Mucosa of gallbladder (tissue), 1 donor: Measurements from ENCODE around the gene CNTNAP2. TPM values are rescaled to one million over a fixed set of nuclear protein-coding genes. Genes with fewer than 3 reads are reported as not detected.

ENCODE experiments used
- DNase-seq: peaks from one replicate; pipeline ENCODE4 v3.0.0-alpha.2; 2020; ENCODE audit warnings: low spot score
- total RNA-seq: library from RNA; stranded (reverse); gene quantifications from one replicate; pipeline ENCODE4 v1.2.1, GENCODE V29; 2021
- donor health status: DM: no; HTN: no; CAD: no.

Gene CNTNAP2
- total RNA-seq, 1 donor from 2014 or later, result 1.6 TPM

DNA sequence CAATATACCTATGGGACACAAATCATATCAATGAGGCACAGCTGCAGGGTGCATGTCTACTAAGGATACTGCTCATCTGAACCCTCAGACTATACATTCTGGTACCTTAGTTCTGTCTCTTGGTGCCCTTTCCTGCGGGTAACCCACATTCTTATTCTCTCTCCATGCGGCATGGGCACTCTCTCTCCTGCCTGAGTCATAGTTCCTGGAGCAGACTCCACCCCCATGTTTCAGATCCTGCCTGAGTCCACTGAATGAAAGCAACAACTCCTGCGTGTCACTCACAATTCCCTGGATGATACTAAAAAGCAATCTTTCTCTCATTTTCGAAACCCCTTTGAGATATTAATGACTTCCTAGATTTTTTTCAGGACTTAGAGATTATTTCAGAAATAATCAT is 1820.8 kb downstream of the CNTNAP2 start:
- DNase-seq, result peak; percentile 12

DNA sequence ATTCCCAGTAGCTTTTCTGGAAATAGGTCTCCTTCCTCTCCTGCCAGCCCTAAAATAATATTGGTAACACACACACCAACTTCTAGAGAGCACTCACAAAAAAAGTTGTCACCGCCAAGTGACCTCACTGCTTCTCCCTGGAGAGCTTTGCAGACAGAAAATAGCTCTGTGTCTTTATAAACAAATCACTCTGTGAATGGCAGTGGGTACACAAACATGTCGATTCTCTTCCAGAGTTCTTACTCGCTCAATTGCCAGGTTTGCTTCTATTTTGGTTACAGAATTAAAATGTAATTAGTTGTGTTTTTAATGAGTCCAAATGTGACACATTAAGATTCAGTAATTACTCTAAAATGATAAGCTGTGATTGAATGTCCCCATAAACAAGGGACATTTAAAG is 1824.8 kb downstream of the CNTNAP2 start:
- DNase-seq, result no peak

DNA sequence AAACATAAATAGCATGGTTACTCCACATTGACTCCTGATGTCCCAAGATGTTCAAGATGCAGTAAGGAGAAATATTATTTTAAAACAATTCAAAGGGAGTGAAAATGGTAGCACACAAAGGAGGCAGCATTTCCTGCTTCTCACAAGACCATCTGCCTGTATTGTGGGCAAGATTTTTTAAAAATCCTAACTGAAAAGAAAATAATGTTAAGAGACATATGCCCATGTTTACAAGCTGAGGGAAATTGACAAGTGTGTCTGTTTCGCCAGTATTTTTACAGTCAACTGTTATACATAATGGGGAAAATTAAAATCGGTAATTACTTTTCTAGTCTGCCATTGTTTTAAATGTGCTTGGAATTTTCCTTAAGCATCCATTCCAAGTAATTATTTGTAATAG is 1827.7 kb downstream of the CNTNAP2 start:
- DNase-seq, result no peak

DNA sequence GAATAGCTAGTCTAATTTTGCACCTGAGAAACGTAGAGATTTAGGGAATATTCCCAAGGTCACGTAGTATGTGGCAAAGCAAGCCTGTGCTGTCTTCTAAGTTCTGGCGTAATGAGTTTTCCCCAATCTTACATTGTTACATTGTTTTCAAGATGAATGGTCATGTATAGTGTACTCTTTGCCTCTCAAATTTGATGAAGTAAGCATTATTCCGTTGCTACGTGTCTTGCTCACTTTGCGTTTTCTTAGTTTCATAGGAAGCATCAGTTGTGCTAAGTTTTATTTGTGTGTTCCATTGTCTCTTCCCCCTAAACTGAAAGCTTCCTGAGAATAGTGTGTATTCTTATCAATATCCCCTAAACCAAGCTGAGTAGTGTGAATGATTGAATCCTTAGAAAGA is 1836.3 kb downstream of the CNTNAP2 start:
- no peak for DNase-seq

- DNase-seq, result no peak
These were observed 1851.5 kb downstream of the CNTNAP2 start for GRCh38 chr7:147968046-147968610.

DNA sequence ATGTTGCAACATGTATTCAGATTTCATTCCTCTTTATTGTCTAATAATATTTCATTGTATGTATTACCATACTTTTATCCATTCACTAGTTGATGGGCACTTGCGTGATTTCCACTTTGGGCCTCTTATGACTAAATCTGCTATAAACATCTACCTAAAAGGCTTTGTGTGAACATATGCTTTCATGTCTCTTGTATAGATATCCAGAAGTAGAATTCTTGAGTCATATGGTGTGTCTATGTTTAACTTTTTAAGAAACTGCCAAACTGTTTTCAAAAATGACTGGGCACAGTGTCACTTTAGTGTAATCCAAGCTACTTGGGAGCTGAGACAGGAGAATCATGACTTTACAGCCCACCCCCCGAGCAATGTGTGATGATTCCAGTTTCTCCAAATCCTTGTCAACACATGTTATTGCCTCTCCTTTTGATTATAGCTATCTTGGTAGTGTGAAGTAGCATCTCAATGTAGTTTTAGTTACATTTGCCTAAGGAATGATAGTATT is 1855.1 kb downstream of the CNTNAP2 start:
- no peak for DNase-seq

DNA sequence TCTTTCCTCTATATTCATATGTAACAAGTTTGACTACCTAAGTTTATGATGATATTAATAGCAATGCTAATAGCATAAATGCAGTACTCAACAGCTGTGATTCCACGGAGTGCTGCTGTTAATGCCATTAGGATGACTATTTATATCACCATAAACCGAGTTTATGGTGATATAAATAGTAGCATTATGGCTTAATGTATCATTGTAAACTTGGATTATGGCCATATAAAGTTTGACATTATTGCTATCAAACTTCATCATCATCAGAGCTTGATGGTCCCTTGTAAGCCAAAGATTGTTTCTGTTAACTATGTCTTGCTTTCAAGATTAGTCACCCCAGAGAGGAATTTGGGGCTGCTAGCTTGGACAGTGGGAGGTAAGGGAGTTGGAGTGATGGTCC is 1861.6 kb downstream of the CNTNAP2 start:
- DNase-seq, result no peak

DNA sequence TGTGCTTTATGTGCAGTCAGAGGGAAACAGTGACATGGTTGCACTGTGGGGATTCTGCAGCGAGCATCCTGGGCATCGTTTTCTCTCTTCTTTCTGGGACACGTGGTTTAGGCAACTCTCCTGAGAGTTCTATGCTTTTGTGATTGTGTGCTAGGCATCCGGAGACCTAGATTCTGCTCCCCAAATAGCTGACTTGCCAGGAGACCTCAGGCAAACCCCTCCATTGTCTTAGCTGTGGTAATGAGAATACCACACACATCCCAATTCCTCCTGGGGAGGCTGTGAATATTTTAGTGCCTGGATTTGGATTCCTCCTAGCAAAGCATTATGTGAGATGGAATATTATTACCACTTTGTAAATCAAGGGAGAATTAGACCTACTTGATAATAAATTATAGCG is 1862.0 kb downstream of the CNTNAP2 start:
- DNase-seq, result no peak

DNA sequence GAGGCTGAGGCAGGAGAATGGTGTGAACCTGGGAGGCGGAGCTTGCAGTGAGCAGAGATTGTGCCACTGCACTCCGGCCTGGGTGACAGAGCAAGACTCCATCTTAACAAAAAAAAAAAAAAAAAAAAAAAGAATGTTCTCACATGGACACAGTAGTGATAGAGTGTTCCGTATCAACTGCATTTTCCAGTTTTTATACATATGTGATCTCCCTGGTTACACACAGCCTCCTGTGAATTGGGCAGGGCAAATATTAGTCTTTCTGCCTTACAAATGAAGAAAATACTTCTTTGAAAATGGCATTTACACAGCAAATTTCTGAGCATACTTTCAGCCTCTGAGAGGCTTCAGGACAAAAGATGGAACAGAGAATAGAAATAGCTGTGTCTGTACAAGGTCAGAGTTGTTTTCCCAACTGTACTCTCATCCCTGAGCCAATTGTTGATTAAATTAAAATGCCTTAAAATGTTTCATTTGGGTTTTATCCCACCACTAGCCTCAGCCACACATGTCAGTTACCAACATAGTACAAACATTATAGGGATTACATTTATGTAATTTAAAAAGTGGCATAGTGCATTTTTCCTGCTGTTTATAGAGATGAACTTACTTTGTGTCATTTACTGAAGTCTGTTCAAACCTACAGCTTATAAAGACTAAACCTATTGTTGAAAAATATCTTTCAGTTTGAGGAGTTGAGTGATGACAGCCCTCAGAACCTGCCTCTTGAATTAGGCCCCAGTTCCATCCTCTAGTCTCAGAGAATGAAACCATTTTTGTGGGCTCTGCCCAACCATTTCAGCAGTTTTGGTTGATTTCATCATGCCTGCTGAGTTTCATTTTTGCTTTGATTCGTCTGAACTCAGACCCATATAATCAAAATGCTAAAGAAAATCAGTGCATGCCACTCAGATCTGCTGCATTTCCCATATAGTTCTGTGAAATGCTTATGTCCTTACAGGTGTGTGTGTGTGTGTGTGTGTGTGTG is 1864.5 kb downstream of the CNTNAP2 start:
- no peak for DNase-seq

DNA sequence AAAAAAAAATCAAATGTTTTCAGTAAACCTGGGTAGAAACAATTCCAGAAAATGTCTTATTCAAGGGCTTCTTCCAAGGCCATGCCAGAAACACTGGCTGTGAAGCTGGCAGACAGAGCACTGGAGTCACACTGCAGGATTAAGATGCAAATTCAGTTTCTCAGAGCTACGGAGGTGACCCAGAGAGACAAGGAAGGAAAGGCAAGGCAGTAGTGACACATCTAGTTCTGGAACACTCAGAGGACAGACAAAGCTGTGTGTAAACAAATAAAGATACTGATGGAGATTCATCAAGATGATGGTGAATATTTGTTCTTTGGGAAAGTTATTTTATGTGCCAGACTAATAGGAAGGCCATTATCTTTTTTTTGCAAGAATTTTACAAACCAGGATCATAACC is 1865.7 kb downstream of the CNTNAP2 start:
- no peak for DNase-seq

DNA sequence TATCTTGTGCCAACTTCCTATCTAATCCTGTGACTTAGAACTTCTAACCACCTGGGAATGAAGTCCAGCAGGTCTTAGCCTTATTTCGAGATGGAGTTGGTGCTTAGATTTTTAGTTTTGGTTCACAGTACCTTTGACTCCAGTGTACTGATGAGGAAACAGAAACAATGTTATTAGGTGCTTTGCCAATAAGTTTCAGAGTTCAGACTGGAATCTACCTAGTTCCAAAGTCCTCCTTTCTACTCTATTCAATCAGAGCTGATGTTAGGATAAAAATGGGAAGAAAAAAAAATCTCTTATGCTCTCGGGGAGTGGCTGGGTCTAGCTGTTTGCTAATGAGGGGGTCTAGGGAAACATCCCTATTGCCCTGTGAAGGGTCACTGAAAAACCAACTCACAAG is 1867.7 kb downstream of the CNTNAP2 start:
- no peak for DNase-seq

GRCh38 chr7:147990079-147990478 is 1873.5 kb downstream of the CNTNAP2 start:
- no peak for DNase-seq

- no peak for DNase-seq
These were observed 1874.3 kb downstream of the CNTNAP2 start for GRCh38 chr7:147990942-147991341.

DNA sequence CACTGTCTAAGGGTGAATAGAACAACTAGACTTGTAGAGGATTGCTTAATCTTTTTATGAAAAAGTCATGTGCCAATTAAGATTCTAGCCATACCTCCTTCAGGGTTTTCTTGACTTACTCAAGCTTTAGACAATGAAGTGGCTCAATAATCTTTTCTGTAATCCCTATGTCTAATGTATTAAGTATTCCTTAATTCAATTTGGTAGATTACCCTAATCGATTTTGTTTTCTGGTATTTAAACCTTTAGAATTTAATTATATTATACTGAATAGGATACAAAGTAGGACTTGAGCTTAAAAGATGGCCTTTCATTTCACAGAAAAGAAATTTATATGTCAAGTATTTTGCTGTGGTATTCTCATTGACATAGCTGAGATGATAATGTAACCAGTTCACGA is 1876.1 kb downstream of the CNTNAP2 start:
- DNase-seq, result no peak

GRCh38 chr7:147997636-147998035 is 1881.0 kb downstream of the CNTNAP2 start:
- DNase-seq, result no peak

DNA sequence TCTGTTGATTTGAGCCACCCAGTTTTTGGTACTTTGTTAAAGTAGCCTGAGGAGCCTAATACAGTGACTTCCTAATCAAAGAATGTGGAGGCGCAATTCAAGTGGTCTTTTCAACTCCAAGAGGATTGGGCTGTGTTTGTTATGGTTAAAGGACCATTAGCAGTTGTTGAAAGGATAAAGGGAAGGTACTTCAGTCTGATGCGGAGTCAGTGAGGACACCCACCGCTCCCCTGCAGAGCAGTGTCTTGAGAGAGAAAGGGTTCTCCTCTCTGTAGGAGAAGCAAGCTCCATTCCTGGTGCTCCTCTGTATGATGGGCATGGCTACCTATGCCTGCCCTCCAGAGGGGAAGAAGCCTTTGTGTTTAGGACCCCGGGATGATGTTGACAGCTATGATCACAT is 1883.4 kb downstream of the CNTNAP2 start:
- no peak for DNase-seq

DNA sequence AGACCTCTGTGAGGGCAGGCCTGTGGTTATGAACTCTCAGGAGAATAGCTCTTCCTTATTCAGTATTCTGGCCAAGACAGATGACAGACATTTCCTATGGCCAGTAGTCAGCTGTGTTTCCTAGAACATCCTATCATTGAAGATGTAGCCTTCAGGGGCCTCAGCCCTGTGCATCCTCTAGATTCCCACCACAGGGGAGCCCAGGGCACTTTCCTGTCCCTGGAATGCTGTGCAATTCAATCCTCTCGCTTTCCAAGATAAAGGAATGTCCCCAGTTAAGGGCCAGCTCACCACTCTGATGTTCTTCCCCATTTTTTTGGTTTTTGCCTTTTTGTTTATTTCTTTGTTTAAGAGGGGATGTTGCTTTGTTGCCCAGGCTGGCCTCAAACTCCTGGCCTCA is 1895.2 kb downstream of the CNTNAP2 start:
- no peak for DNase-seq

- DNase-seq, result no peak
These were observed 1897.4 kb downstream of the CNTNAP2 start for GRCh38 chr7:148014001-148014400.

- DNase-seq, result no peak
These were observed 1897.9 kb downstream of the CNTNAP2 start for GRCh38 chr7:148014541-148014940.

GRCh38 chr7:148017126-148017525 is 1900.5 kb downstream of the CNTNAP2 start:
- no peak for DNase-seq

DNA sequence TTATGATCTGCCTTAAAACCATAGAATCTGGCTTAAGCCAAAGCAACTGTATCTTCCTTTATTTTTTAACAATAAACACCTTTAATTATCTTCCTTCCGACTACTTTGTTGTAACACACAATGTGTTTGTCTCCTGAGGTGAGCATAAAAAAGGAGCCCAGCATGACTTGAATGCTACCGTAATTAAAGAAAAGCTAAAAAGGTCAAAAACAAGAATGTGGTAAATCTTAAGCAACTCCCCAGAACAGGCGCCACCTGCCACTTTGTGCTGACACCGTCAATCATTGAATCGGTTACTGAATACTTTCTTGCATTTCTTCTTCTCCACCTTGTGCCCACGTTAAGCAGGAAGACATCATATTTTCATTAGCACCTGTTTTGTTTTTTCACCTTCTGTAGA is 1904.1 kb downstream of the CNTNAP2 start:
- no peak for DNase-seq

DNA sequence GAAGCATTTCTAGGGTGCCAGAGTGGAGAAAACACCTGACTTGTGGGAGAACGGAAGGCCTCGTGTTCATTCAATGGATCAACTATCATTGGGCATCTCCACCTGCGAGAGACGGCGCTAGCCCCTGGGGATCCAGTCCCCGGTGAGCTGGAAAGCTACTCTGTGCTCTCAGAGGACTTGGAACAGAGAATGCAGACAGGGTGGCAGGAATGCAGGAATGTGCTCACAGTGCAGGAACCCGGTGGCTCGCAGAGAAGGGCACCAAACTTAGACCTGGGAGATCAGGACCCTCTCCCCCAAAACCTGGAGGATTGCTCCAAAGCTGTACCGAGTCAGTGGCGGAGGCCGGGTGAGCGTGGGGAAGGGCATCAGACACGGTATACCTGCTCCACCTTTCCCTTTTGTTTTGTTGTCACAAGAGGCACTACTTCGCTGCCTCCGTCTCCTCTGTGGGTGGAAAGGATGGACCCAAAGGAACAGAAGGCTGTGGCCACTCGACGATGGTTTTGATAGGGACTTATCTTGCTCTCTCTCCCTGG is 1905.0 kb downstream of the CNTNAP2 start:
- no peak for DNase-seq

DNA sequence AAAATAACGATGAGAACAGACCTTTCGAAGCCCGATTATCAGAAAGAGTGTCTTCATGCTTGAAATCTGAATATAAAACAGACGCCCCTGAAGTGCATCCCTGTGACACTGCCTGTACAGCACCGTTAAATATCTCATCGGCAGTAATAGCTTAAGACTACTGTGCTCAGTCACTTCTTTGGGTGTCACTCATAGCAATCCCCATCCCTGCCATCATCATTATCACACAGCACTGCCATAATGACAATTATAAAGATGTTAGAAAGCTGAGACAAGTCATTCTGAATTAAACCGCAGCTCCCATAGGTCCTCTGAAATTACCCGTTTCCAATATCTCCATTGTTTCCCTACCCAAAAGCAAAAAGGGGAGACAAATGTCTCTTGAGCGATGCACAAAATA is 1906.2 kb downstream of the CNTNAP2 start:
- no peak for DNase-seq
